Measurements from ENCODE around the gene RIBC2.
"Not testable (repeated sequence)": the region's sequence is repeated elsewhere in the genome, so short reads cannot be mapped to it uniquely, and the experiment has no call there.

RIBC2 gene

GRCh38 chr22:45450101-45450785 lies 36.8 kb downstream of the RIBC2 start:
- no peak for DNase-seq (ENCODE audit: low spot score)

DNA sequence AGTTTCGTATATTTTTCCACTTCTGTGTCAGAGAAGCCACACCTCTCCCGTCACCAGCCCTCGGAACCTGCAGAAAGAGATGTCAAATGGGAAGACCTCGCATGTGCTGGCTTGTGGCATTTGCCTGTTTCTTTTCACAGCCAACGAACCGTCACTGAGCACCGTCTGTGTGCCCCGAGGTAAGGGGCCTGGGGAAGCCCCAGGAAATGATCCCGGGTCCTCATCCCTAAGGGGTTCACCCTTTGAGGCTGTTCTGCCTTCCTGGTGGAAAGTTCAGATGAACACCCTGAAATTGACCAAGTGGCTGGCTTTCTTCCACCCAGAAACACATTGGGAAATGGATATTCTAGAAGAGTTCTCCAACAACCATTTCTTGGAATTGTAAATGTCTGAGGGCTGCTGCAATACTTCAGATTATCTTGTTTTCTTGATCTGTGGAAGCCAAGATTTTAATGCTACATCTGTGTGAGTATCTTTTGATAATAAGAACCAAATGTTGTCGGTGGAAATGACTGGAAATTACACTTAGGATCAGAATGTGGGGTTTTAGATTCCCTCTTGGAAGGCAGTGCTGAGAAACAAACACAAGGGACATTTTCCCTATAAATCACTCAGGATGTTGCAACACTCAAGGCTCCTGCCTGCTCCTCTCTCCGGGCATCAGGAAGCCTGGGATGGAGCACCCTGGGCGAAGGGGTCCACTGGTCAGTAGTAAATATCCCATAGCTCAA lies 37.6 kb downstream of the RIBC2 start:
- no peak for DNase-seq (ENCODE audit: low spot score)

DNA sequence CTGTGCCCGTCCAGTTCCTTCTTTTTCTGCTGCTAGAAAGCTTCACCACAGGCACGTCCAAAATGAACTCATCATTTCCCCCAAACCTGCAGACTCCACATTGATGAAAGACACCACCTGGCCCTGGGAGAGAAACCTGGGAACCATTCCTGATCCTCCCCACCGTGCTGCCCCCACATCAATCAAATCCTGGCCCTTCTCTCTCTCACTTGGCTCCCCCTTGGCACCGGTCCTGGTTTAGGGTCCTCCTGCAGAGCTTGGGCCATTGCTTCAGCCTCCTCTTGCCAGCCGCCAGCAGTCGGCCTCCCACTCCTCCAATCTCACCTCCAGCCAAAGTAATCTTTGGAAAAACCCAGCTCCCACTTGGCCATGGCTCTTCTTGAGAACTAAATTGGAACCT lies 38.5 kb downstream of the RIBC2 start:
- no peak for DNase-seq (ENCODE audit: low spot score)

DNA sequence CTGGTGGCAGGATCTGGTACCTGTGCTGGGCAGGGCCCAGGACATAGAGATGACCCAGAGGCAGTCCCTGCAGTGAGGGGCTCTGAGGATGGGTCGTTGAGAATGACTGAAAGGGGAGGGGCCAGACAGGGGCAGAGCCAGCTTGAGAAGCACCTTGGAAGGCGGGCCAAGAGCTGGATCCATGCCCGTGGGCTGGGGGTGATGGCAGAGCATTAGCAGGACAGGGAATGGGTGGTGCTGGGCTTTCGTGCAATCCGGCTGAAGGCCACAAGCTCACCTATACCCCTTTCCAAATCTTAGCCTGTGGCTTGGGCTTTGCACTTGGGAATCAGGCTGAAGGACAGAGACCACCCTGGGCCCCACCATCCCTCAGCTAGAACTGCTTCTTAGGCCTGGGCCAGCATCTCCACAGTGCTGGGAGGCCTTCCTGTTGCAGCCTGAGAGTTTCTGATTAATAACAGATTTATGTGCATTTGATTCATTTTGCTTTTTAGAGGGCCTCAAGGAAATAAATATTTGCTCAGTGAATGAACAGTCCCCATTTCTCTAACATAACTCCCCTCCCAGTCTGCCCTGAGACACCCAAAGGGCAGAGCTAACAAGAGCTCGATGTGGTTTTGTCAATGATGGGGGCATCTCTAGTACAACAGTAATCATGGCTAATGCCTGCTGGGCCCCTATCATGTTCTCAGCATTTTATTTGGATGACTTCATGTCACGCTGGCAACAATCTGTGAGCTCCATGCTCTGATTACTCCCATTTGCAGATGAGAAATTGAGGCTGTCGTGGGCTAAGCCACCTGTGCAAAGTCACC lies 39.3 kb downstream of the RIBC2 start:
- DNase-seq (ENCODE audit: low spot score), result no peak

- no peak for DNase-seq (ENCODE audit: low spot score)
These were observed 40.3 kb downstream of the RIBC2 start for GRCh38 chr22:45453764-45454163.

DNA sequence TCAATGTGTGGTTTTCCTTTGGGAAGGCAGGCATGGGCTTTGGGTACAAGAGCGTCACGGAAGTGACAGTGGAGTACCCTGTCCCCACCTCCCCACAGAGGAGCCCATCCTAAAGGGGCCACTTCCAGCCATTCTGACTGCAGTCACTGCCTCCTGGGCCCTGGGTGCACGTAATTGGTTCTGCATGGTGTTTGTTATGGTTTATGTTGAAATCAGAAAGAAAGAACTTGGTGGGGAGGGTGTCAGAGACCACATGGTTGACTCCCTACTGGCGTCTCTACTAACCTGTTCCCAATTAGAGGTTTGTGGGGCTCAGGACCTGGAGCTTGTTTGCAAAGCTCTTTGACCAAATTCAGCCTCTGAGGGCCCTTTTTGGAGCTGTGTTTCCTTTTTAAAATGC lies 40.8 kb downstream of the RIBC2 start:
- DNase-seq (ENCODE audit: low spot score), result no peak

- no peak for DNase-seq (ENCODE audit: low spot score)
These were observed 41.7 kb downstream of the RIBC2 start for GRCh38 chr22:45455212-45455611.

DNA sequence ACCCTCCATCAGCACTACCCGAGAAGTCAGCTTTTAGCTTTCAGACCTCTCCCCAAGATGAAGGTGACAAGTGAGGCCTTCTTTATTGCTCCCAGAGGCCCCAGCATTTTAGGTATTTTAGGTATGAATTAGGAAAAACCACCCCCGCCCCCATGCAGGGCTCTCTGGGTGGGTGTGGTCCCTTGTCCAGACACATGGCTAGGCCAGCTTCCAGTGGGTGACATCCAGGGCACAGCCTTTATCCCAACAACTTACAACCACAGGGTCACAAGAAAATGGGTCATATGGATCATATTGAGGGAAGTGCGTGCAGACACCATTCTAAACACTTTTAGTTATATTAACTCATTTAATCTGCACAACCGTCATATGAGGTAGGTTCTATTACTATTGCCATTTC lies 42.1 kb downstream of the RIBC2 start:
- no peak for DNase-seq (ENCODE audit: low spot score)

GRCh38 chr22:45456811-45457210 lies 43.3 kb downstream of the RIBC2 start:
- no peak for DNase-seq (ENCODE audit: low spot score)

GRCh38 chr22:45458532-45458931 lies 45.0 kb downstream of the RIBC2 start:
- DNase-seq (ENCODE audit: low spot score), result no peak

DNA sequence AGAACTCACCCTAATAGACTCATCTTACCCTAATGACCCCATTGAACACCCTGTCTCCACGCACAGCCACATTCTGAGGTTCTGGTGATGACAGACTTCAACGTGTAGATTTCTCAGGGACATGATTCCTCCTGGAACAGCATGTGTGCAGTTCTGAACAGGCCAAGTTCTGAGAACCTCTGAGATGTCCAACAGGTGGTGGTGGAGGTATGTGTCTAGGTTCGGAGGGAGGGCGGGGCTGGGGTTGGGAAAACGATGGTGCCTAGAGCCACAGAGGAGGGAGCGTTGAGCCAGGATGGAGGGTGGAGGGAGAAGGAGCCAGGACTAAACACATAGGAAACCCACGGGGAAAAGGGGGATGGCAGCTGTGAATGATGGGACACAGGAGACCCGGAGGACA lies 45.7 kb downstream of the RIBC2 start:
- DNase-seq (ENCODE audit: low spot score), result no peak

- DNase-seq (ENCODE audit: low spot score), result no peak
These were observed 47.0 kb downstream of the RIBC2 start for GRCh38 chr22:45460288-45461109.

- no peak for DNase-seq (ENCODE audit: low spot score)
These were observed 48.7 kb downstream of the RIBC2 start for GRCh38 chr22:45462034-45462655.

- not testable (repeated sequence) for DNase-seq (ENCODE audit: low spot score)
These were observed 50.2 kb downstream of the RIBC2 start for GRCh38 chr22:45463691-45464090.

- DNase-seq (ENCODE audit: low spot score), result no peak
These were observed 52.1 kb downstream of the RIBC2 start for GRCh38 chr22:45465633-45466032.

GRCh38 chr22:45468872-45469271 lies 55.4 kb downstream of the RIBC2 start:
- DNase-seq (ENCODE audit: low spot score), result peak; percentile 40

DNA sequence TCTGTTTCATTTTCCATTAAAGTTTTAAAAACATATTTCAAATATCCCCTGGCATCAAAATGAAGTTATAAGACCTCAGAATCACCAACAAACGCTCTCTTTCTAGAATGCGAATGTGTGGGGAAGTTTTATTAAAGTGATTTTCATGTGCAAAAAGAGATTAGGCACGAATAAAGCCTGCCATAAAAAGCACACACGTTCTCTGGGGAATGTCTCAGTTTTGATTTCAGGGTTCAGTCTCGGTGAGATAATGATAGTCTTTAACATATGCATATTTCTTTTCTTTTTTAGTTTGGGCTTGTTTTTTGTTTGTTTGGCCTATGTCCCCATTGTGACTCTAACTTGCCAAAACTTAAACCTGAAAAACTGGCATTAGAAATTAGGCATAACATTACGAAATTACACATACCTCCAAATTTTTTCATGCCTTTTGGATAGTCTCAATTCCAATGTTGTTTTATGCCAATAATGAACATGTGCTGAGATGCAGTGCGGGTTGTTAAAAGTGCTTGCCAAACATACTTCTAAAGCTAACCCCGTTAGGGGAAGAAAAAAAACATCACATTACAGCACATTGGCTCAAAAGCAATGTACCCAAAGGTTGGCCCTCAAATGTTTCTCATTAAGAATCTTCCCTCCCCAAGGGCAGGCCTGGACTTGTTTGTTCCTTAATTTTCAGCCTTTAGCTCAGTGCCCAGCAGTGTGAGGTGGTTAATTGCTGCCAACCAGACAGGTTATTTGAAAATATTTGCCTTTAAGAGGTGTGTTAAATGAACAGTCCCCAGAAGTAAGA lies 56.0 kb downstream of the RIBC2 start:
- no peak for DNase-seq (ENCODE audit: low spot score)

DNA sequence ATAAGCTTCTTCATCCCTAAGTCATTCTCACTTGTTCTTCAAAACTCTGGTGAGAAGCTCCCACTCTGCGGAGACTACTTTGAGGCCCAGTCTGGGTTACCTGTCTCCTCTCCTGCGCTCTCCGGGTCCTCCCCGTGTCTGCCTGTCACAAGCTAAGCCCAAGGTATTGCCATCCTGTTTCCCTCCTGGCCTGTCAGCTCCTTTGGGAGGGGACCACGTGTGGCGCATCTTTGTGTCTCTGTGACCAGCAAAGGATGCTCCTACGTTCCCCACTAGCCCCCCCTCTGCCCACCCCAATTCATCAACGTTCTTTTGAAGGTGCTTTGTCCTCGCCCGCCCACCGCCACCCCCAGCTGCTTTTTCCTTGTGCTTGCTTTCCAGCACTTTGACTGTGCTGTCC lies 57.4 kb downstream of the RIBC2 start:
- no peak for DNase-seq (ENCODE audit: low spot score)

DNA sequence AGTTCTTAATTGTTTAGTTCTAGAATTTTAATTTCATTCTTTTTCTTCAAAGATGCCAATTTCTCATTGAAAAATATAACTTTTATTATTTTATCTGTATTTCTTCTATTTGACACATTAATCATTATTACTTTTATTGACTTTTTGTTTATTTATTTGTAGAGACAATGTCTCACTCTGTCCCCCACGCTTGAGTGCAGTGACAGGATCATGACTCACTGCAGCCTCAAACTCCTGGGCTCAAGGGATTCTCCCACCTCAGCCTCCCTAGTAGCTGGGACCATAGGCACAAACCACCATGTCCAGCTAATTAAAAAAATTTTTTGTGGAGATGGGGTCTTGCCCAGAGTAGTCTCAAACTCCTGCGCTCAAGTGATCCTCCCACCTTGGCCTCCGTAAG lies 58.9 kb downstream of the RIBC2 start:
- no peak for DNase-seq (ENCODE audit: low spot score)

- no peak for DNase-seq (ENCODE audit: low spot score)
These were observed 60.2 kb downstream of the RIBC2 start for GRCh38 chr22:45473626-45474237.

All from COLO829 (cell line).